Spleen (tissue), 7 donors: ENCODE results near the gene LKAAEAR1.

ENCODE experiments used
- CTCF ChIP-seq, 11 experiments: fragments of 200-600 bp in 7 of 11; fragments of 450-650 bp in 4 of 11; sonication (generic) in 4 of 11; IDR thresholded peaks in 8 of 11; conservative IDR thresholded peaks in 3 of 11; 1 replicate in 7 of 11; 2 replicates in 4 of 11; pipeline versions ENCODE4 v1.4.0 to v1.8.0; 2016 to 2021; ENCODE audit warnings: antibody characterized with exemption in 11 of 11, inconsistent platforms in 4 of 11, mild to moderate bottlenecking in 1 of 11
- POLR2A ChIP-seq, 3 donors: fragments of 450-650 bp; IDR thresholded peaks; one replicate each; pipeline ENCODE4 v1.5.1; 2017; ENCODE audit warnings: antibody characterized with exemption in 3 of 3, mild to moderate bottlenecking in 1 of 3
- POLR2AphosphoS5 ChIP-seq, 3 donors: sonication (generic); formaldehyde crosslinking; IDR thresholded peaks; one replicate each; pipeline ENCODE4 v1.5.1; 2017; ENCODE audit warnings: antibody characterized with exemption in 3 of 3
- donor health status: DM: no; HTN: no; CAD: no; lungs with moderate emphysema.
- donor health status: DM: no; HTN: no; CAD: no.
- donor health status: DM: no; HTN: no; CAD: no.

GRCh38 chr20:64067005-64067632, 17.1 kb downstream of the LKAAEAR1 start:
- TF ChIP-seq POLR2AphosphoS5 (IDR thresholded peaks at IDR 0.05) (no peak), CTCF (IDR thresholded peaks at IDR 0.05 in 8 of 11, conservative IDR thresholded peaks at IDR 0.05 in 3 of 11) (no peak), POLR2A (IDR thresholded peaks at IDR 0.05) (no peak)
